PC-3 (cell line): ENCODE measurements around the gene RETREG3.

Experiments used
- CTCF ChIP-seq: fragments of 300-600 bp; sonication (generic); conservative IDR thresholded peaks from 2 replicates; pipeline ENCODE4 v1.5.1; 2017; ENCODE audit warnings: antibody characterized with exemption, low read depth, mild to moderate bottlenecking, low read length
- EZH2 ChIP-seq: fragments of 300-600 bp; sonication (generic); IDR thresholded peaks from one replicate; pipeline ENCODE4 v1.6.1; 2017; ENCODE audit warnings: antibody characterized with exemption, mild to moderate bottlenecking, low read length; ENCODE audit not compliant: unreplicated experiment
- EZH2phosphoT487 ChIP-seq: fragments of 300-600 bp; sonication (generic); IDR thresholded peaks from 2 replicates; pipeline ENCODE4 v1.6.1; 2018; ENCODE audit warnings: mild to moderate bottlenecking, antibody characterized with exemption, low read length, borderline replicate concordance

DNA sequence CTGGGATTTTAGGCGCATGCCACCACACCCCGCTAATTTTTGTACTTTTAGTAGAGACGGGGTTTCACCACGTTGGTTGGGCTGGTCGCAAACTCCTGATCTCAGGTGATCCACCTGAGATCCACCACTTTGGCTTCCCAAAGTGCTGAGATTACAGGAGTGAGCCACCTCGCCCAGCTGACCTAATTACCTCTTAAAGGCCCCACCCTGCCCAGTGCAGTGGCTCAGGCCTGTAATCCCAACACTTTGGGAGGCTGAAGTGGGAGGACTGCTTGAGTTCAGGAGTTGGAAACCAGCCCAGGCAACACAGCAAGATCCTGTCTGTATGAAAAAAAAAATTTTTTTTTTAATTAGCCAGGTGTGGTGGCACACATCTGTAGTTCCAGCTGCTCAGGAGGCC lies 50.1 kb downstream of the RETREG3 start:
- TF ChIP-seq CTCF (no peak), EZH2 (no peak), EZH2phosphoT487 (no peak)
